HG03460 (cell line): ENCODE data around the gene OR6K6.

Experiments
- ATAC-seq: cut with Tn5 transposase; IDR thresholded peaks from one replicate; pipeline ENCODE4 v1.9.1; 2021; ENCODE audit not compliant: unreplicated experiment

The OR6K6 gene

GRCh38 chr1:158754420-158754819 lies at the start of gene OR6K6:
Gene OR6K6 (plus strand): TSS chr1:158754720. CDS start chr1:158754888, 168 bp downstream.
- no peak for ATAC-seq

GRCh38 chr1:158706096-158706495 lies 48.4 kb upstream of the OR6K6 start:
- no peak for ATAC-seq

- no peak for ATAC-seq
These were observed 43.4 kb upstream of the OR6K6 start for GRCh38 chr1:158711098-158711497.

GRCh38 chr1:158714754-158715153 lies 39.8 kb upstream of the OR6K6 start:
- ATAC-seq, result no peak

- no peak for ATAC-seq
These were observed 38.2 kb upstream of the OR6K6 start for GRCh38 chr1:158716335-158716734.

- no peak for ATAC-seq
These were observed 37.2 kb upstream of the OR6K6 start for GRCh38 chr1:158717344-158717743.

GRCh38 chr1:158719664-158720063 lies 34.9 kb upstream of the OR6K6 start:
- ATAC-seq, result no peak

- ATAC-seq, result no peak
These were observed 33.9 kb upstream of the OR6K6 start, which contains the start of gene OR6K3 for GRCh38 chr1:158720620-158721019. Gene OR6K3 (minus strand): TSS chr1:158720720. CDS start chr1:158718115, 2,605 bp downstream.

GRCh38 chr1:158724442-158724841 lies 30.1 kb upstream of the OR6K6 start:
- ATAC-seq, result no peak

- ATAC-seq, result no peak
These were observed 25.9 kb upstream of the OR6K6 start for GRCh38 chr1:158728510-158729225.

GRCh38 chr1:158730453-158730852 lies 24.1 kb upstream of the OR6K6 start:
- no peak for ATAC-seq

- no peak for ATAC-seq
These were observed 22.8 kb upstream of the OR6K6 start for GRCh38 chr1:158731707-158732106.

- ATAC-seq, result no peak
These were observed 22.0 kb upstream of the OR6K6 start for GRCh38 chr1:158732524-158732923.

- no peak for ATAC-seq
These were observed 18.7 kb upstream of the OR6K6 start for GRCh38 chr1:158735848-158736247.

GRCh38 chr1:158752155-158752712 lies 2.3 kb upstream of the OR6K6 start:
- no peak for ATAC-seq

GRCh38 chr1:158771950-158772866 lies 17.7 kb downstream of the OR6K6 start, which contains the start of gene OR6N1:
Gene OR6N1 (minus strand): TSS chr1:158772195. CDS start chr1:158766682, 5,513 bp downstream.
- ATAC-seq, result no peak

GRCh38 chr1:158781104-158781503 lies 26.6 kb downstream of the OR6K6 start, which contains the start of gene OR6N2:
Gene OR6N2 (minus strand): TSS chr1:158781204. CDS start chr1:158777635, 3,569 bp downstream.
- ATAC-seq, result no peak

- no peak for ATAC-seq
These were observed 39.1 kb downstream of the OR6K6 start for GRCh38 chr1:158793604-158794003.

- no peak for ATAC-seq
These were observed 39.7 kb downstream of the OR6K6 start for GRCh38 chr1:158794247-158794646.

- no peak for ATAC-seq
These were observed 44.0 kb downstream of the OR6K6 start for GRCh38 chr1:158798531-158798930.

GRCh38 chr1:158799689-158800088 lies 45.2 kb downstream of the OR6K6 start:
- no peak for ATAC-seq
